Muscle layer of colon (tissue), 2 donors: Measurements from ENCODE around the gene USP32.

Experiments used
- H3K27ac ChIP-seq: one replicate; pipeline ENCODE4 v1.7.0; 2013; ENCODE audit warnings: low read depth, mild to moderate bottlenecking, low read length, moderate library complexity
- H3K27me3 ChIP-seq, 2 donors: one replicate each; pipeline ENCODE4 v1.7.0; 2013; ENCODE audit warnings: low read length in 2 of 2, mild to moderate bottlenecking in 2 of 2; ENCODE audit not compliant: insufficient read depth in 2 of 2, control insufficient read depth in 1 of 2
- H3K36me3 ChIP-seq: one replicate; pipeline ENCODE4 v1.7.0; 2013; ENCODE audit warnings: mild to moderate bottlenecking, low read length; ENCODE audit not compliant: insufficient read depth
- H3K4me1 ChIP-seq: one replicate; pipeline ENCODE4 v1.7.0; 2013; ENCODE audit warnings: mild to moderate bottlenecking, low read length; ENCODE audit not compliant: insufficient read depth
- H3K4me3 ChIP-seq, 2 donors: one replicate each; pipeline ENCODE4 v1.7.0; 2013; ENCODE audit warnings: low read length in 2 of 2, low read depth in 1 of 2, mild to moderate bottlenecking in 1 of 2, moderate library complexity in 1 of 2
- H3K9ac ChIP-seq: one replicate; pipeline ENCODE4 v1.7.0; 2013; ENCODE audit warnings: low read length
- H3K9me3 ChIP-seq: one replicate; pipeline ENCODE4 v1.7.0; 2013; ENCODE audit warnings: mild to moderate bottlenecking, low read length
- donor health status: abdominal sarcoma.
- donor health status: Adenocarcinoma of cecum.

The USP32 gene

DNA sequence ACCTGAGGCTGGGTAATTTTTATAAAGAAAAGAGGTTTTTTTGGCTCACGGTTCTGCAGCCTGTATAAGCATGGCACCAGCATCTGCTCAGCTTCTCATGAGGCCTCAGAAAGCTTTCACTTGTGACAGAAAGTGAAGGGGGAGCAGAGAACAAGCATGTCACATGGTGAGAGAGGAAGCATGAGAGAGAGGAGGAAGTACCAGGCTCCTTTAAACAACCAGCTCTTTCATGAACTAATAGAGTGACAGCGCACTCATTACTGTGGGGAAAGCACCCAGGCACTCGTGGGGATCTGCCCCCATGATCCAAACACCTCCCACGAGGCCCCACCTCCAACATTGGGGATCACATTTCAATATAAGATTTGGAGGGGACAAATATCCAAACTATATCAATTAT is 86.8 kb downstream of the USP32 start:
- Histone ChIP-seq H3K4me3 (no peak overlapping the region), H3K27ac (no peak overlapping the region)

DNA sequence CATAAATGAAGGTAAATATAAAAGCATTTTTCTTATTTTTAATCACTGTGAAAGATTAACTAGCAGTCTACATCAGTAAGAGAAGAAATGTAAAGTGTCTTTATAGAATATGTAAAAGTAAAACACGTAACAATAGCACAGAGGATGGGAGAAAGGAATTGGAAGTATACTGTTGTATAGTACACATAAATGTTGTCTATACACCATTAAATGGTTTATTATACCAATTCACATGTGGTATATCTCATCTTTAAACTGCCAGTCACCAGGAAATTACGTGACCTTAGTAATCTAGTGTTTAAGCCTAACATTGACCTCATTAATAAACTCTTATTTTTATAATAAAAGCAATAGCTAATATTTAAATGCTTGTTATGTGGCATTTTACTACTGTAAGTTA is 87.4 kb downstream of the USP32 start:
- peaks cover under 1% of the 10 kb centered on the region for H3K36me3 ChIP-seq
- H3K4me3 ChIP-seq: no peak overlapping the region
- H3K4me1 ChIP-seq: no peaks in the 10 kb centered on the region
- H3K27ac ChIP-seq: no peak overlapping the region
- H3K27me3 ChIP-seq: no peaks in the 10 kb centered on the region
- no peak overlapping the region for H3K9ac ChIP-seq
- H3K9me3 ChIP-seq: no peaks in the 10 kb centered on the region

More for the DNA sequence above, 86.8 kb downstream of the USP32 start:
- H3K9me3 ChIP-seq: no peaks in the 10 kb centered on the region
- H3K27me3 ChIP-seq: no peaks in the 10 kb centered on the region
- no peaks in the 10 kb centered on the region for H3K36me3 ChIP-seq
- no peak overlapping the region for H3K9ac ChIP-seq
- no peaks in the 10 kb centered on the region for H3K4me1 ChIP-seq

DNA sequence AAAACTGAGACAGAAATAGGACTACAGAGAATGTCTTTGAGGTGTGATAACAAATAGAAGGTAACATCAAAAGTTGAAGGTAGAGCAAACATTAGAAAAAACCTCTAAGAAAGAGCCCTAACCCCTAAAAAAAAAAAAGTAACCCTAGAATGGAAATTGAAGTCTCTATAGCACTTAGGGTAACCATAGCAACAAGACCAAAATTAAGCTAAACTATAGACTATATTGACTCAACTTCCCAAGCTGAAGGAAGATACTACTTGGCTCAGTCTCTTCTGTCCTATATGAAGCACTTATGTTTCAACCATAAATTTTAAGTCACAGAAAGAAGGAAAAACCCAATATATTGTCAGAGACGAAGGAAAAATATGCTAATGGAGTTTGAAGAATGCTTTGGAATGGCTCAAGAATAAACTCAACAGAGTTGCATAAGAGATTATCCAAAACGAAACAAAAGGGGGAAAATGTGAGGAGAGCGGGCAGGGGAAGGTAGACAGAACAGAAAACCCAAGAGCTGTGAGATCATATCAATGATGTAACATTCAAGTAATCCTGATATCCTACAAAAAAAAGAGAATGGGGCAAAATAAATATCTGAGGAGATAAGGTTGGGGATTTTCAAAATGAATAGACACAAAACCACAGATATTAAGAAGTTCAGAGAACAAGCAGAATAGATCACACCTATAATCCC is 88.4 kb downstream of the USP32 start:
- peaks cover 4% of the 10 kb centered on the region for H3K36me3 ChIP-seq
- no peaks in the 10 kb centered on the region for H3K27me3 ChIP-seq
- H3K4me1 ChIP-seq: no peaks in the 10 kb centered on the region
- H3K9me3 ChIP-seq: no peaks in the 10 kb centered on the region
- H3K4me3 ChIP-seq: no peak overlapping the region
- H3K9ac ChIP-seq: no peak overlapping the region
- no peak overlapping the region for H3K27ac ChIP-seq

DNA sequence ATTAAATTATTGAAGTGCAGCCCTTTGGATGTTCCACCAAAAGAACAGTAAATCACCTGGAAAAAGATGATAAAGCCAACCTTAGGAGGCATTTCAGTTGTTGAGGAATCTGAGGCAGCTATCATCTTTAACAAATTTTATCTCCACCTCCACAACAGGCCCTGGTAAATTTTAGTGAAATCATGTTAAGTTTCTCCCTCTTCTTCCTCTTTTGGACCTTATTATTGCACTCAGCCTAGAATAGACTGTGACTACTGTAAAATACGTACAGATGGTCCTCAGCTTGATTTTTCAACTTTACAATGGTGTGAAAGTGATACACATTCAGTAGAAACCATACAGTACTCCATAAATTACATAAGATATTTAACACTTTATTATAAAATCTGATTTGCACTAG is 90.3 kb downstream of the USP32 start:
- Histone ChIP-seq H3K36me3 (peaks cover 4% of the 10 kb centered on the region), H3K4me1 (no peaks in the 10 kb centered on the region), H3K27me3 (no peaks in the 10 kb centered on the region), H3K9ac (no peak overlapping the region), H3K27ac (no peak overlapping the region), H3K4me3 (no peak overlapping the region), H3K9me3 (no peaks in the 10 kb centered on the region)

DNA sequence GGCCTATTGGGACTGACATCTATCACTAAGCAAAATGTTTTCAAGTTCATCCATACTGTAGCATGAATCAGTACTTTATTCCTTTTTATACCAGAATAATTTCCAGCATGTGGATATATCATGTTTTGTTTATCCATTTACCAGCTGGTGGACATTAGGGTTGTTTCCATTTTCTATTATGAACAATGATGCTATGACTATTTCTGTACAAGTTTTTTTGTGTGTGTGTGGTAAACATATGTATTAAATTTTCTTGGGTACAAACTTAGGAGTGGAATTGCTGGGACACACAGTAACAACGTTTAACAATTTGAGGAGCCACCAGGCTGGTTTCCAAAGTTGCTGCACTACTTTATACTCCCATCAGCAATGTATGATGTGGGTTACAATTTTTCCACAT is 91.0 kb downstream of the USP32 start:
- H3K9me3 ChIP-seq: no peaks in the 10 kb centered on the region
- no peak overlapping the region for H3K4me3 ChIP-seq
- no peaks in the 10 kb centered on the region for H3K4me1 ChIP-seq
- H3K36me3 ChIP-seq: peaks cover 4% of the 10 kb centered on the region
- no peak overlapping the region for H3K9ac ChIP-seq
- no peaks in the 10 kb centered on the region for H3K27me3 ChIP-seq
- no peak overlapping the region for H3K27ac ChIP-seq

DNA sequence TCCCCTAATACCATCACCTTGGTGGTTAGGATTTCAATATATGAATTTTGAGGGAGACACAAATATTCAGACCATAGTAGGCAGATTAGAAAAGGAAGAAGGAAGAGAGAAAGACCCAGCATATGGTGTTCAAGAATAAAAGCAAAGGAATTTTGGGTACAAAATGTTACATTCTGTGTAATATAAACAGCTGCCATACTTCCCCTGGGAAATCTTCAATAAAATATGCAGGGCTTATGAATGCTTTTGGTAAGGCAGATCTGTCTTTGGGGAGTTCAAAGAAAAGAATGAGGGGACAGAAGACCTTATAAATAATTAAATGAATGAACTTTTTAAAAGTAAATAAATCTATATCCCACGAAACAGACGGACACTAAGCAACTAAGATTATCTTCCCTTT is 91.9 kb downstream of the USP32 start:
- Histone ChIP-seq H3K4me1 (no peaks in the 10 kb centered on the region), H3K27me3 (no peaks in the 10 kb centered on the region), H3K4me3 (no peak overlapping the region), H3K27ac (no peak overlapping the region), H3K36me3 (peaks cover 4% of the 10 kb centered on the region), H3K9me3 (no peaks in the 10 kb centered on the region), H3K9ac (no peak overlapping the region)

DNA sequence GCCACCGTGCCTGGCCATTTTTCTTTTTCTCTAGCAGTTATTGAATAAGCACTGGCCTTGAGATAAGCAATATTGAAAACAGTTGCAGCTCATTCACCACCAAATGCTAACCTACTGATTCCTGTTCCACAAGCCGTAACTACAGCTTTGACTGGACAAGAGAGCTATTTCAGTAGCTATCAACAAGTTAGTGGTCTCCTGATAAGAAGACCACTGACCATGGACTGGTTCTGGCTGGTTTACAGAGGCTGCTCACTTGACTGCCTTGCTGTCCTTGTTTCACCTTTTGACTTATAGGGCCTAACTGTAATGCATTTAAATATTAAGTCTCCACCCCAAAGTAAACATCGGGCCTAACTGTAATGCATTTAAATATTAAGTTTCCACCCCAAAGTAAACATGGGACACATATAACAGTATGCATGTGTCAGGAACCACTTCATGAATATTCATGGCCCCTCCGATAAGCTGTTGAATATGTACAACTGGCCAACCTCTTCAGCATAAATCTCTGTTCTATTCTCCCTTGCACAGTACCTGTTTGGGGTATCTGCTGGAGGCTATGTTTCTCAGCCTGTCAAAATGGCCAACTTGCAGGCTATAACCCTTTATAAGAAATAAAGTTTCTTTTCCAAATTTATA is 94.1 kb downstream of the USP32 start:
- Histone ChIP-seq H3K27ac (no peak overlapping the region), H3K27me3 (no peaks in the 10 kb centered on the region), H3K9ac (no peak overlapping the region), H3K36me3 (peaks cover 4% of the 10 kb centered on the region), H3K9me3 (no peaks in the 10 kb centered on the region), H3K4me1 (no peaks in the 10 kb centered on the region), H3K4me3 (no peak overlapping the region)

DNA sequence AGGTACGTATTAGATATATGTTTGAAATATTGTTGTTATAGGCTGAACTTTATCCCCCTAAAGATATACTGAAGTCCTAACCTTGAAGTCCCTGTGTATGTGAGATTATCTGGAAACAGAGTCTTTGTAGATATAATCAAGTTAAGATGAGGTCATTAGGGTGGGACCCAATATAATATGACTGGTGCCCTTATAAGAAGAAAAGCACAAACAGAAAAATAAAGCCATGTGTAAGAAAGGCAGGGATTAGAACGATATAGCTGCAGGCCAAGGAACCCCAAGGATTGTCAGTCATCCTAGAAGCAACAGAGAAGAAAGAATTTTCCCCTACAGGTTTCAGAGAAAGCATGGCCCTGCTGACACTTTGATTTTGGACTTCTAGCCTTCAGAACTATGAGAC is 95.8 kb downstream of the USP32 start:
- no peak overlapping the region for H3K27ac ChIP-seq
- no peaks in the 10 kb centered on the region for H3K4me1 ChIP-seq
- no peaks in the 10 kb centered on the region for H3K27me3 ChIP-seq
- no peak overlapping the region for H3K4me3 ChIP-seq
- H3K9me3 ChIP-seq: no peaks in the 10 kb centered on the region
- H3K9ac ChIP-seq: no peak overlapping the region
- peaks cover 4% of the 10 kb centered on the region for H3K36me3 ChIP-seq

DNA sequence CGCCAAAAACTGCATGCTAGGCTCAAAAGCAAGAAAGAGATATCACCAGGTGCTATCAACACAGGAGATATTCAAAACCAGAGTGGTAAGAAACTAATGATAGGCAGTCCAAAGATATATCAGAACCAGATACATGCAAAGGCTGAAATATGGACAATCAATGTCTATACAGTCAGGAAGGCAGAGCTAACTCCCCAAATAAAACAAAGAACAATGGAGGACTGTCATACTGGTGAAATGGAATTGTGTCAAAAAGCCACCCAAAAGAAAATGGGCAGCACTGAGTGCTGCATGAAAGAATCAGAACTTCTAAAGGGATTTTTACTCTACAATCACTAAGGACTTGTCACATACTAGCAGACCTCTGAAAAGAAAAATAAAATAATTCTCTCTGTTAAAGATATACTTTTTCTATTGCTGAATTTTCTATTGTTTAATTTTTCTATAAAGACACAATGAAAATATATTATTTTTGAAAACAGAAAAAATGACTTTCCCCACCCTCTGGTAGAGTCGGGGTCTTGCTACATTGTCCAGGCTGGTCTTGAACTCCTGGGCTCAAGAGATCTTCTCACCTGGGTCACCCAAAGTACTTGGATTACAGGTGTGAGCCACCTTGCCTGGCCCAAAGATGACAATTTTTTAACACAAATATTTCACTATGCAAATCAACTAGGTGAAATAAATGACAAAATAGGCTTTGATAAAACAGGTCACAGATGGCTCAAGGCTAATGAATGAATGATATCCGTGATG is 98.2 kb downstream of the USP32 start:
- Histone ChIP-seq H3K9me3 (no peaks in the 10 kb centered on the region), H3K27me3 (no peaks in the 10 kb centered on the region), H3K4me1 (no peaks in the 10 kb centered on the region), H3K36me3 (no peaks in the 10 kb centered on the region), H3K9ac (no peak overlapping the region), H3K27ac (no peak overlapping the region), H3K4me3 (no peak overlapping the region)

DNA sequence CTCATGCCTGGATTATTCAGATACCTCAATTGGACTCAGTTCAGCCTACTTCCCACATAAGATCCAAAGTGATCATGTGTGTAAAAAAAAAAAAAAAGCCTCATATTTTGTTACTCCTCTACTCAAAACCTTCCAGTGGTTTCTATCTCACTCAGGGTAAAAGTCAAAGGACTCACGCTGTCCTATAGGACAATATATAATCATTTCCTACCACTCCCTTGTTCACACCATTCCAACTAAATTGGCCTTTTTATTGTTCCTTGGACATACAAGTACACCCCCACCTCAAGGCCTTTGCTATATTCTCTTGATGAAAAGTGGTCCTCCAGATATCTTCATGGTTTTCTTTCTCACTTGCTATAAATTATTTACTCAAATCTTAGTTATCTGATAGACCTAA is 99.2 kb downstream of the USP32 start:
- H3K36me3 ChIP-seq: no peaks in the 10 kb centered on the region

DNA sequence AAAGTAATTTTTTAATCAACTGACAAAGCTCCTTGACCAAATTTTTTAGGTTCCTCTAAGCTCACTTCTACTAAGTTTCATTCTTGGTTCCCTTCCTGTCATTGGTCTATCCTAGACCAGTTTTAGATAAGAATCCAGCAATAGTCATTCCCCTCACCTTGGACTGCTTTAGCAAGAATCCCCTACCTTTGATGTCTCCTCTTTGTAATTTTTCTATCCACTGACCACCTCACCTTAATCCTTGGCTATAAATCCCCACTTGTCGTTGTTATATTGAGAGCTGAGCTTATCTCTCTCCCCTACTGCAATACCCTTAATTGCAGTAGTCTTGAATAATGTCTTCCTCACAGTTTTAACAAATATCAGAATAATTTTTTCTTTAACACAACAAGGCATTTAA is 107.2 kb downstream of the USP32 start:
- Histone ChIP-seq H3K9ac (no peak overlapping the region), H3K4me1 (no peaks in the 10 kb centered on the region), H3K9me3 (no peaks in the 10 kb centered on the region), H3K36me3 (no peaks in the 10 kb centered on the region), H3K4me3 (no peak overlapping the region), H3K27me3 (no peaks in the 10 kb centered on the region), H3K27ac (no peak overlapping the region)

More for the DNA sequence above, 99.2 kb downstream of the USP32 start:
- no peak overlapping the region for H3K4me3 ChIP-seq
- no peaks in the 10 kb centered on the region for H3K27me3 ChIP-seq
- no peak overlapping the region for H3K27ac ChIP-seq
- no peak overlapping the region for H3K9ac ChIP-seq
- no peaks in the 10 kb centered on the region for H3K4me1 ChIP-seq
- H3K9me3 ChIP-seq: no peaks in the 10 kb centered on the region
